ENCODE results near the gene LRRC75B. TPM values are rescaled to one million over a fixed set of nuclear protein-coding genes. Genes with fewer than 3 reads are reported as not detected.
"Not testable (repeated sequence)": the region's sequence is repeated elsewhere in the genome, so short reads cannot be mapped to it uniquely, and the experiment has no call there.

The LRRC75B gene
- total and polyA plus RNA-seq, 4 donors: 4.4 to 17.9 (median 11.1) TPM

DNA sequence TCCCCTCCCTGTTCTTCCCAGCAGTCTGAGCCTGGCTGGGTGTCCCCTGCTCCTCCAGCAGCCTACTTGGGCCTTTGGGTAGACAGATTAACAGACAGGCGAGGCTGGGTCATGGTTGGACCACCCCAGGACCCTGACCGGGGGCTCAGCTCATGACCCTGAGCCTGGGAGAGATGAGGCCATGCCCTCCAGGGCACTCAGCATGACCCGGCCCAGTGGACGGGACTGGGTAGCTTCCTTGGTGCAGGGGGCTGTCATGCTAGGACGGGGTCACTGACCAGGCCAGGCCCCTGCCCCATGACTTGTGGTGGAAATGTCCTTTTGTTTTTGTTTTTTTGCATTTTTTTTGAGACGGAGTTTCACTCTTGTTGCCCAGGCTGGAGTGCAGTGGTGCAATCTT, 15.5 kb upstream of the LRRC75B start:
- not testable (repeated sequence) for H3K9ac ChIP-seq (ENCODE audit: insufficient read depth in 1 of 2, low read length in 2 of 2); H3K4me3 ChIP-seq; H3K27ac ChIP-seq (ENCODE audit: low read depth in 1 of 2, low read length in 1 of 2); H3K27me3 ChIP-seq (ENCODE audit: control insufficient read depth in 3 of 3, insufficient read depth in 3 of 3, low read length in 2 of 3); ATAC-seq (ENCODE audit: insufficient read depth, low FRiP score); H3K9me3 ChIP-seq (ENCODE audit: control insufficient read depth in 4 of 4, insufficient read depth in 3 of 4, low read length in 3 of 4); H3K4me1 ChIP-seq (ENCODE audit: control insufficient read depth in 5 of 5, insufficient read depth in 5 of 5, low read length in 5 of 5); DNase-seq; H3K36me3 ChIP-seq (ENCODE audit: control insufficient read depth in 4 of 4, insufficient read depth in 4 of 4, low read length in 4 of 4)
- 86 to 91% methylated on average over 6 of the region's 6 CpGs for WGBS, 2 donors

DNA sequence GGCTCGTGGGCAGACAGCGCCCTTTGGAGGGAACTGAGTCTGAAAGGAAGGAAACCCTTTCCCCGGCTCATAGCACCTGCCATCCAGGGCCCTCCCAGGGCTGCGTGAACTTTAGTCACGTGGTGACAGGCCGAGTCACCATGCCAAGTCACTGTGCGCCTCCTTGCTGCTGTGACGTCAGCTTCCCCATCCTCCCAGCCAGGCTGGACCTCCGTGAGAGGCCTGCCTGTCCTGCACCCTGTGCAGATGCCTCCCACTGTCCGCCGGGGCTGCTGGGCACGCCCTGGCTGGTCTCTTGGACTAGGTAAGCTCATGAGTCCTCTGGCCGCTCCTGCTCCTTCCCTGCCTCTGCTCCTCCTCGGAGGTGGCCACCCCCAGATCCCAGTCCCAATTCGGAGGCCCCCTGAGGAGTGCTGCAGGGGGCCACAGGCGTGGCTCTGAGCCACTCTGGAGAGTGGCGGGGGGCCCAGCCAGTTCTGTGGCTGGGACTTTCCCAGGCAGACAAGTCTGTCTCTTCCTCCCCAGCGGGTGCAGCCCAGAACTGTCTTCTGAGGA, 14.6 kb upstream of the LRRC75B start:
- not testable (repeated sequence) for H3K4me1 ChIP-seq (ENCODE audit: control insufficient read depth in 5 of 5, insufficient read depth in 5 of 5, low read length in 5 of 5); ATAC-seq (ENCODE audit: insufficient read depth, low FRiP score); H3K27ac ChIP-seq (ENCODE audit: low read depth in 1 of 2, low read length in 1 of 2); H3K4me3 ChIP-seq; DNase-seq; H3K9ac ChIP-seq (ENCODE audit: insufficient read depth in 1 of 2, low read length in 2 of 2); H3K36me3 ChIP-seq (ENCODE audit: control insufficient read depth in 4 of 4, insufficient read depth in 4 of 4, low read length in 4 of 4); H3K27me3 ChIP-seq (ENCODE audit: control insufficient read depth in 3 of 3, insufficient read depth in 3 of 3, low read length in 2 of 3); H3K9me3 ChIP-seq (ENCODE audit: control insufficient read depth in 4 of 4, insufficient read depth in 3 of 4, low read length in 3 of 4)
- 54 to 62% methylated on average over 17 to 18 of the region's 18 CpGs for WGBS, 2 donors

DNA sequence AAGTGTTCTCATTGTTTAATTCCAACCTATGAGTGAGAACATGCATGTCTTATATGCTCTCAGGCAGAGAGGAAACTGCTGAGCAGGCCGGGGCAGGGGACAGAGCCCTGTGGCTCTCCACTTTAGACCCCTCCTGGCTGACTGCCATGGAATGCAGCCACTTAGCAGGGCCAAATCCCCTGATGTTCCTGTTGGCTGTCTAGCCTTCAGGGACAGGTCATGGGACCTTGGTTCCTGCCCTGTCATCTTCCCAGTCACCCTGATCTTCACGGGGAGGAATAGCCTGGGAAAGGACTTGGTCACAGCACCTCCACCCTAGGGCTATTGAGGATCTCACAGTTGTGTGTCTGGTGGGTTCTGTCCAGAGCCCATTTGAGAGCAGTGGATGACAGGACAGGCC, 13.5 kb upstream of the LRRC75B start:
- H3K4me1 ChIP-seq (ENCODE audit: control insufficient read depth in 5 of 5, insufficient read depth in 5 of 5, low read length in 5 of 5); H3K9me3 ChIP-seq (ENCODE audit: control insufficient read depth in 4 of 4, insufficient read depth in 3 of 4, low read length in 3 of 4); H3K36me3 ChIP-seq (ENCODE audit: control insufficient read depth in 4 of 4, insufficient read depth in 4 of 4, low read length in 4 of 4); H3K27me3 ChIP-seq (ENCODE audit: control insufficient read depth in 3 of 3, insufficient read depth in 3 of 3, low read length in 2 of 3); DNase-seq; H3K4me3 ChIP-seq; ATAC-seq (ENCODE audit: insufficient read depth, low FRiP score); H3K9ac ChIP-seq (ENCODE audit: insufficient read depth in 1 of 2, low read length in 2 of 2); H3K27ac ChIP-seq (ENCODE audit: low read depth in 1 of 2, low read length in 1 of 2): not testable (repeated sequence)
- 66 to 79% methylated on average over 2 of the region's 2 CpGs for WGBS, 2 donors

DNA sequence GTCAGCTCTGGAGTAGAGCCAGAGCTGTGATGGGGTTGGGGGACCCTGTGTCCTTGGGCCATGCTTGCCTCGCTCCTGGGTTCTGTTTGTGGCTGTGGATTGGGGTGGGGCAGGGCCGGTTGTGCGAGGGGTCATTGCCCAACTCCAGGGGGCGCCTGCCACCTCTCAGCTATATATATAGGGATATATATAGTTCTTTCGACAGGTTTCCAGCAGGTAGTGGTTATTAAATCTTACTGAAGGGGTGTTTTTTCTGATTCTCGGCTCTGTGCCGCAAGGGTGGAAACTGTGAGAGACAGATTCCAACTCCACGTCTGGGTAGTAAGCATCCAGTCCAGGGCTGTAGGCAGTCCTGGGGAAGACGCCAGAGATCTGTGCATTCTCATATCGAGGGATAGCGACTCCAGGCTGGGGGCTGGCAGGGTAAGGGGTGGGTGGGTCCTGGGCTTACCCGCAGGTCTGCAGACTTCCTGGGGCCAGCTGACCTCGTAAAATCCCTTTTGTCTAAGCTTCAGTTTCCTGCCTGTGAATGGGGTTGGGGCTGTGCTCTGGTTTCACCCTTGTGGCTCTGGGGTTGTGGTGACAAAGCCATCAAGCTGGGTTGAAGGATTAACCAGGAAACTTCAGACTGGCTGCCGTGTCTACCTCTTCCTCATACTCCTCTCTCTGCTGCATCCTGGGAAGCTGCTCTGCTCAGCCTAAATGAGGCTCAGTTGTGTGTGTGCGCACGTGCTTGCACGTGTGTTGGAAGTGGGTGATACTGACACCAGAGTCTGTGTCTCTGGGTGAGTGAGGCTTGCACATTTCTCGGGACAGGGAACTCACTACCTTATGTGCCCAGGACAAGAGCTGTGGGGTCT, 11.1 kb upstream of the LRRC75B start:
- 15 to 26% methylated on average over 18 of the region's 18 CpGs for WGBS, 2 donors
- not testable (repeated sequence) for H3K27ac ChIP-seq (ENCODE audit: low read depth in 1 of 2, low read length in 1 of 2); H3K27me3 ChIP-seq (ENCODE audit: control insufficient read depth in 3 of 3, insufficient read depth in 3 of 3, low read length in 2 of 3); H3K4me3 ChIP-seq; H3K36me3 ChIP-seq (ENCODE audit: control insufficient read depth in 4 of 4, insufficient read depth in 4 of 4, low read length in 4 of 4); H3K9ac ChIP-seq (ENCODE audit: insufficient read depth in 1 of 2, low read length in 2 of 2); DNase-seq; H3K9me3 ChIP-seq (ENCODE audit: control insufficient read depth in 4 of 4, insufficient read depth in 3 of 4, low read length in 3 of 4)
- peak; percentile 29 for ATAC-seq (ENCODE audit: insufficient read depth, low FRiP score)
- H3K4me1 ChIP-seq (ENCODE audit: control insufficient read depth in 5 of 5, insufficient read depth in 5 of 5, low read length in 5 of 5): peaks cover 0 to 10% (median 0%) of the 10 kb centered on the region in 5 donors

DNA sequence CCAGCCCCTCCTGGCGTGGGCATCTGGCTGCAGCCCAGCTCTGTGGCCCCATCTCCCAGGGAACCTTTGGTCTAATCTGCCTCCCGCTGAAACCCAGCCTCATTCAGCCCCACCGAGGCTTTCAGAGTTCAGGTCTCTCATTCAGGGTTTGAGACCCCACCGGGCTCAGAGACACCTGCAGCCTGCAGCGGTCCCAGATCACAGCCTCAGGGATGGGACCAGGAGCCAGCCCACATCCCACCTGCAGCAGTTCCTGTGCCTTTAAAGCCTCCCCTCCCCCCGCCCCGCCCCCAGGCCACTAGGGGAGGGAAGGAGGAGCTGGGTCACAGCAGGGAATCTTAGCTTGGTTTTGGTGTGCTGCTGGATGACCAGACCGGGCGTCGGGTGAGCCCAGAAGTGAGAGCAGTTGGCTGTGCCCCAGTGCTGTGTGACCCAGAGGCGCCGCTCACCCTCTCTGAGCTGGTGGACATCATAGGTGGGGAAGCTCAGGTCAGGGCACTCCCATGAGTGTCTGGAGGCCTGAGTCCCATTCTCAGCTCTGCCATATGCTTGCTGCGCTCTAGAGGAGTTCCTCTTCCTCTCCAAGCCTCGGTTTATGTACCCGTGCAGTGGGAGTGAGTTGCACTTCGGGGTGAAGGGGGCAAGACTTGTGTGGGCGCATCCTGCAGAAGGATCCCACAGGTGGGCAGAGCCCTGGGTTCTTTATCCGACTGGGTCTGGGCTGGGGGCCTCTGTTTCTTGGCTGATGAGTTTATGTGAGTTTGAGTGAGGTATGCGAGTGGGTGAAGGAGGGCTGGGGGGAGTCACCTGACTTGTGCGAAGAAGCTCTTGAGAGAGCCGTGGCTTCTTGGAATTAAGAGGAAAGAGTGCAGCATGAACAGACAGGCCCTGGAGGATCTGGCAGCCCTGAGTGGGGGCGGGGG, 10.2 kb upstream of the LRRC75B start, which contains the start of gene GGT1:
Gene GGT1, plus strand, starts transcription at position 347 of the 923 bp plus-strand sequence. CDS start 7,889 bp downstream, outside the sequence.
- Histone ChIP-seq H3K4me1 (ENCODE audit: control insufficient read depth in 5 of 5, insufficient read depth in 5 of 5, low read length in 5 of 5) (peaks cover 0 to 10% (median 0%) of the 10 kb centered on the region in 5 donors), H3K27ac (ENCODE audit: low read depth in 1 of 2, low read length in 1 of 2) (peak within 1 kb of the TSS in 1 of 2 donors; percentile 62)
- 60 to 63% methylated on average over 19 to 22 of the region's 22 CpGs for WGBS, 2 donors
- H3K9me3 ChIP-seq (ENCODE audit: control insufficient read depth in 4 of 4, insufficient read depth in 3 of 4, low read length in 3 of 4); H3K4me3 ChIP-seq; H3K9ac ChIP-seq (ENCODE audit: insufficient read depth in 1 of 2, low read length in 2 of 2); DNase-seq; H3K27me3 ChIP-seq (ENCODE audit: control insufficient read depth in 3 of 3, insufficient read depth in 3 of 3, low read length in 2 of 3); H3K36me3 ChIP-seq (ENCODE audit: control insufficient read depth in 4 of 4, insufficient read depth in 4 of 4, low read length in 4 of 4): not testable (repeated sequence)
- peak; percentile 10 for ATAC-seq (ENCODE audit: insufficient read depth, low FRiP score)

DNA sequence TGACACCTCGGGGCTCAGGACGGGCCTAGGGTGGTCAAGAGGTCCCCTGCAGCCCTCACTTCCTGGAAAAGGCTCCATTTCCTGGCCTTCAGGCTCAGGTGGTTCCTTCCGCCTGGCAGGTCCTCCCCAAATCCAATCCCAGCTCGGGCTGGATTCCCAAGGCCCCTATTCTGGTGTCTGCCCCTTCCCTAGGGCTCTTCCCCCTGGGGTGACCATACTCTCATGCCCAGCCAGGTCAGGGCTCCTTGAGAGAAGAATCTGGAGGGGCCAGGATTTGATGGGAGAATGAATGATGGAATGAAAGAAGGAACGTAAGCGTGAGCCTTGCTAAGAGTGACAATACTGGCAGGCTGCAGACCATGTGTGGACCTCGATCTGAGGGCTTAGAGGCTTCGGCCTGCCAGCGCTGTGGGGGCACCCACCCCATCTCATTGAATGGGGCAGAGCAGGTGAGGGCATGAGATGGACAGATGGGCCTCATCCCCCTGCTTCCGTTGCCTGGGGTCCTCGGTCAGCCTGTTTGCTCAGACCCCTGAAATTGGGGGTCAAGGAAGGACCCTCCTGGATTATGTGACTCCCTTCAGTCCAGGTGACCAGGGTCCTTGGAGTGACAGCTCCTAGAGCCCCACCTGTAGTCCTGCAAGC, 9.4 kb upstream of the LRRC75B start:
- DNase-seq; H3K9ac ChIP-seq (ENCODE audit: insufficient read depth in 1 of 2, low read length in 2 of 2); H3K27me3 ChIP-seq (ENCODE audit: control insufficient read depth in 3 of 3, insufficient read depth in 3 of 3, low read length in 2 of 3); ATAC-seq (ENCODE audit: insufficient read depth, low FRiP score); H3K36me3 ChIP-seq (ENCODE audit: control insufficient read depth in 4 of 4, insufficient read depth in 4 of 4, low read length in 4 of 4); H3K4me3 ChIP-seq; H3K9me3 ChIP-seq (ENCODE audit: control insufficient read depth in 4 of 4, insufficient read depth in 3 of 4, low read length in 3 of 4): not testable (repeated sequence)
- peak overlapping the region in 1 of 2 donors; percentile 69 for H3K27ac ChIP-seq (ENCODE audit: low read depth in 1 of 2, low read length in 1 of 2)
- peaks cover 0 to 10% (median 0%) of the 10 kb centered on the region in 5 donors for H3K4me1 ChIP-seq (ENCODE audit: control insufficient read depth in 5 of 5, insufficient read depth in 5 of 5, low read length in 5 of 5)
- WGBS, 2 donors: 86 to 90% methylated on average over 11 of the region's 11 CpGs

All from lung (tissue), 10 donors.